ENCODE results near the gene OR1G1.
"Not testable (repeated sequence)": the region's sequence is repeated elsewhere in the genome, so short reads cannot be mapped to it uniquely, and the experiment has no call there.

The OR1G1 gene

GRCh38 chr17:3127451-3127850 lies at the start of gene OR1G1:
OR1G1 (minus strand) TSS chr17:3127551; CDS start chr17:3127551, 0 bp downstream.
- DNase-seq: no peak
- in situ Hi-C loops (cut with HindIII; ENCODE audit: low pct_ligation_motif_present, low pct_unique_long_range_greater_than_20kb, low sequenced_read_pairs): no loop called here

- in situ Hi-C loops (cut with HindIII; ENCODE audit: low pct_ligation_motif_present, low pct_unique_long_range_greater_than_20kb, low sequenced_read_pairs): no loop called here
Measured at GRCh38 chr17:3167574-3167973, 40.2 kb upstream of the OR1G1 start.

GRCh38 chr17:3157218-3157617 lies 29.9 kb upstream of the OR1G1 start:
- in situ Hi-C loops (cut with HindIII; ENCODE audit: low pct_ligation_motif_present, low pct_unique_long_range_greater_than_20kb, low sequenced_read_pairs): no loop called here
- DNase-seq: no peak

More at GRCh38 chr17:3167574-3167973, 40.2 kb upstream of the OR1G1 start:
- no peak for DNase-seq

GRCh38 chr17:3137494-3137893 lies 10.1 kb upstream of the OR1G1 start:
- in situ Hi-C loops (cut with HindIII; ENCODE audit: low pct_ligation_motif_present, low pct_unique_long_range_greater_than_20kb, low sequenced_read_pairs); DNase-seq: not testable (repeated sequence)

GRCh38 chr17:3104322-3104721 lies 23.0 kb downstream of the OR1G1 start, which contains the start of gene OR1D2:
OR1D2 (minus strand) TSS chr17:3104422; CDS start chr17:3092996, 11,426 bp downstream.
- no peak for DNase-seq
- in situ Hi-C loops (cut with HindIII; ENCODE audit: low pct_ligation_motif_present, low pct_unique_long_range_greater_than_20kb, low sequenced_read_pairs): no loop called here

Measured in ACHN (cell line).